Heart right ventricle (tissue), 16 donors: ENCODE measurements around the gene SEMA3C. TPM values are rescaled to one million over a fixed set of nuclear protein-coding genes. Genes with fewer than 3 reads are reported as not detected.

Experiments used
- ATAC-seq, 8 donors: fragments of 200-7000 bp; cut with Tn5 transposase; one replicate each; pipeline ENCODE4 v1.9.1; 2020; ENCODE audit warnings: mild to moderate bottlenecking in 8 of 8, moderate library complexity in 8 of 8, moderate number of reproducible peaks in 1 of 8
- DNase-seq, 2 donors: peaks; one replicate each; pipeline ENCODE4 v3.0.0-alpha.2; 2020
- H3K27ac ChIP-seq, 10 donors: fragments of 200-600 bp; sonication (generic) in 2 of 10; one replicate each; pipeline versions ENCODE4 v1.5.0 to v1.8.0; 2020 to 2022; ENCODE audit warnings: mild to moderate bottlenecking in 3 of 10
- H3K27me3 ChIP-seq, 7 donors: fragments of 200-600 bp; one replicate each; pipeline ENCODE4 v1.8.0; 2021 to 2022; ENCODE audit warnings: mild to moderate bottlenecking in 2 of 7
- H3K36me3 ChIP-seq, 9 donors: fragments of 200-600 bp; sonication (generic) in 1 of 9; one replicate each; pipeline versions ENCODE4 v1.5.0 to v1.8.0; 2020 to 2022; ENCODE audit warnings: mild to moderate bottlenecking in 2 of 9
- H3K4me1 ChIP-seq, 9 donors: fragments of 200-600 bp; sonication (generic) in 1 of 9; one replicate each; pipeline versions ENCODE4 v1.5.0 to v1.8.0; 2020 to 2022; ENCODE audit warnings: mild to moderate bottlenecking in 4 of 9
- H3K4me3 ChIP-seq, 10 donors: fragments of 200-600 bp; sonication (generic) in 2 of 10; one replicate each; pipeline versions ENCODE4 v1.5.0 to v1.8.0; 2020 to 2022; ENCODE audit warnings: mild to moderate bottlenecking in 7 of 10, moderate library complexity in 2 of 10
- H3K9me3 ChIP-seq, 11 donors: fragments of 200-600 bp in 10 of 11; sonication (generic) in 2 of 11; one replicate each; pipeline versions ENCODE4 v1.5.0 to v1.8.0; 2013 to 2022; ENCODE audit warnings: mild to moderate bottlenecking in 2 of 11, control low read depth in 1 of 11, moderate library complexity in 1 of 11
- WGBS, 2 donors: extraction: QIAGEN DNeasy Blood & Tissue Kit; methylation state at CpG; one replicate each; pipeline ENCODE4 v1.1.7; 2013; ENCODE audit warnings: inconsistent platforms in 1 of 2; 5-methylcytosine and 5-hydroxymethylcytosine counted together
- intact Hi-C, 10 donors: fragments of 100-400 bp; cut with DNase I; formaldehyde crosslinking; loops; one replicate each; pipeline versions ENCODE4 v1.11.1 to v1.14.2; 2022
- polyA plus RNA-seq, 2 donors: library from polyadenylated mRNA; stranded (reverse); fragments of 200-250 nt; gene quantifications; one replicate each; pipeline ENCODE4 v1.2.3, GENCODE V29; 2013
- total RNA-seq, 10 donors: library from RNA; stranded (reverse); fragmentation: NEBNext Ultra II Directional in 3 of 10; extraction: Animal tissue kit (Norgen Biotek cat#: 25700) in 3 of 10; gene quantifications; one replicate each; pipeline versions ENCODE4 v1.2.1 to v1.2.4, GENCODE V29; 2021 to 2023
- TF ChIP-seq, protein P1 (sequence below), 9 donors: fragments of 200-600 bp; sonication (generic) in 2 of 9; IDR thresholded peaks; one replicate each; pipeline versions ENCODE4 v1.5.0 to v1.8.0; 2021 to 2022; ENCODE audit warnings: antibody characterized with exemption in 9 of 9, mild to moderate bottlenecking in 5 of 9, moderate library complexity in 1 of 9
- donor health status: Arrhythmogenic right ventricular cardiomyopathy.
- donor health status: ischemic (EF 13 %, LVEDD 7.1; RV severe dilation, severe dysfunction).
- donor health status: healthy with polysubstance abuse.
- donor health status: DM: no; HTN: yes; CAD: no.
- donor health status: DM: no; HTN: no; CAD: no.
- donor health status: ischemic (EF 25% LVEDD 6.9; RV normal size, moderate dysfunction).
- donor health status: ischemic (EF 25% LVEDD 5.7; RV mildly dilated, moderate dysfunction).
- donor health status: healthy.
- donor health status: DM: yes; HTN: yes; CAD: no.
- donor health status: Ischemic cardiomyopathy.
- donor health status: ischemic (EF 35%, LVEDD 5.7; RV mildly dilated, moderate dysfunction).
- donor health status: nonischemic (EF 11% LVEDD 7.7; RV severe dilation, severe dysfunction).
- donor health status: DM: yes; HTN: yes; CAD: no.
- donor health status: PGD.
- donor health status: ischemic (EF 29% LVEDD 5.4; RV normal size, mild dysfunction).
- donor health status: nonischemic (EF 23%, LVEDD 6.1; RV moderate dilation, normal function).

The SEMA3C gene
- total and polyA plus RNA-seq, 12 donors = 14.5 to 83.2 (median 57.3) TPM

DNA sequence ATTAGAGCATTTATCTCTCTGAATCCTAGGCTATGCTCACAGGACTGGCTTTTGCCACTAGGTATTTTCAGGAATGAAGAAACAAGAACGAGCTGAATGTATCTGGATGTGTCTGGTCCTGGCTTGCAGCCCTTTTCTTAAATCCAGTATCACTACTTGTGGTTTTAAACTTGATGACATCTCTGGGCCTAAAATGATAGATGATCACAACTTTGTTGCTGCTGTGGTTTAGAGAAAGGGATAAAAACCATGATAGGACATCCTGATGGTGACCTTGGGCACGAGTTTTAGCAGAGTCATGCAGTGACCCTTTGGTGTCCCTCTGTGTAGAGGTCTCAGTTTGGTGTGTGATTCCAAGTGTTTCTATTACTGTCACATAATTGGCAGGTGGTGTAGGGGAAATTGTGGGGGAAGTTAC lies 31.7 kb upstream of the SEMA3C start:
- peaks cover 0 to 11% (median 0%) of the 10 kb centered on the region in 9 donors for H3K4me1 ChIP-seq
- DNase-seq (peak in 1 of 2 donors; percentile 46), ATAC-seq (peak; percentile 84 to 99 (median 94))
- peak overlapping the region; percentile 50 to 88 (median 72) for H3K27ac ChIP-seq
- WGBS, 2 donors = 9 to 22% methylated on average over 2 of the region's 2 CpGs
- TF ChIP-seq, protein P1, sequence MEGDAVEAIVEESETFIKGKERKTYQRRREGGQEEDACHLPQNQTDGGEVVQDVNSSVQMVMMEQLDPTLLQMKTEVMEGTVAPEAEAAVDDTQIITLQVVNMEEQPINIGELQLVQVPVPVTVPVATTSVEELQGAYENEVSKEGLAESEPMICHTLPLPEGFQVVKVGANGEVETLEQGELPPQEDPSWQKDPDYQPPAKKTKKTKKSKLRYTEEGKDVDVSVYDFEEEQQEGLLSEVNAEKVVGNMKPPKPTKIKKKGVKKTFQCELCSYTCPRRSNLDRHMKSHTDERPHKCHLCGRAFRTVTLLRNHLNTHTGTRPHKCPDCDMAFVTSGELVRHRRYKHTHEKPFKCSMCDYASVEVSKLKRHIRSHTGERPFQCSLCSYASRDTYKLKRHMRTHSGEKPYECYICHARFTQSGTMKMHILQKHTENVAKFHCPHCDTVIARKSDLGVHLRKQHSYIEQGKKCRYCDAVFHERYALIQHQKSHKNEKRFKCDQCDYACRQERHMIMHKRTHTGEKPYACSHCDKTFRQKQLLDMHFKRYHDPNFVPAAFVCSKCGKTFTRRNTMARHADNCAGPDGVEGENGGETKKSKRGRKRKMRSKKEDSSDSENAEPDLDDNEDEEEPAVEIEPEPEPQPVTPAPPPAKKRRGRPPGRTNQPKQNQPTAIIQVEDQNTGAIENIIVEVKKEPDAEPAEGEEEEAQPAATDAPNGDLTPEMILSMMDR (IDR thresholded peaks at IDR 0.05) = no peak
- H3K36me3 ChIP-seq = no peaks in the 10 kb centered on the region
- no peak overlapping the region for H3K4me3 ChIP-seq
- intact Hi-C loops = no loop called here
- no peaks in the 10 kb centered on the region for H3K27me3 ChIP-seq
- peaks cover 0 to 4% (median 0%) of the 10 kb centered on the region in 11 donors for H3K9me3 ChIP-seq

DNA sequence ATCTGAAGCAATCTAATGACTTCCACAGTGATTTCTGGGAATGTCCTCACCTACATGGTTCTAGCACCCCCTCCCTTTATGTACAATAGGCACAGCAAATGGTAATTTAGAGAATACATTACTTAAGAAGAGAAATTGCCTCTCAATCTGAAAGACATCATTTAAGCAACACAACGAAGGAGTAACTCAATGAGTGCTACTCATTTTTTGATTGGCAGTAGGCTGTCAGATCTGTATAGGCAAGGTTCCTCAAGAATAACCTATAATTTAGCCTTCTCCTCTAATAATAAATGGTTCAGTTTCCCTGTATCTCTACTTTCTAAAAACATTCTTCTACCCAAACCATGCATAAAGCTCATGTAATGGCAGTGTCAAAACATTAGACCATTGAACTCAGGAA lies 30.6 kb upstream of the SEMA3C start:
- H3K27me3 ChIP-seq = no peaks in the 10 kb centered on the region
- peaks cover 0 to 11% (median 0%) of the 10 kb centered on the region in 9 donors for H3K4me1 ChIP-seq
- intact Hi-C loops = no loop called here
- TF ChIP-seq, protein P1 (IDR thresholded peaks at IDR 0.05) = no peak
- ATAC-seq = no peak
- no peak for DNase-seq
- WGBS, 2 donors = 82 to 83% methylated on average over 1 of the region's 1 CpG
- H3K27ac ChIP-seq = peak overlapping the region in 2 of 10 donors; percentile 84 to 88
- H3K4me3 ChIP-seq = no peak overlapping the region
- H3K9me3 ChIP-seq = peaks cover 0 to 4% (median 0%) of the 10 kb centered on the region in 11 donors
- H3K36me3 ChIP-seq = no peaks in the 10 kb centered on the region

DNA sequence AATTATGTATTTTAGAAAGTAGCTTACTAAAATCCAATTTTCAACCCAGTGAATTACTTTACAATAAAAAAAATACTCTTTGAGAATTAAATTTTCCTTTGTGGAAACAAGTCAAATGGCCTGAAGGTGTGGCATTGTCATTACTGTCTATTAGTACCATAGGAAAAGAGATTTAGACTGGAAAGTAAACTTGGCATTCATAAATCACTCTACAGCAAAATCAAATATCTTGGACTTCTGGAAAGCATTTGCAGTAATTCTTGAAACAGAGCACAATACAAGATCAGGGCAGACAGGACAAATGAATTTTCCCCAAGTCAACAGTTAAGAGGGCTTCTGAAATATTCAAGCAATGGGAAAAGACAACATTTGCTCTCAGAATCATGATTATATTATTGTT lies 28.0 kb upstream of the SEMA3C start:
- Histone ChIP-seq H3K27ac (no peak overlapping the region), H3K4me3 (no peak overlapping the region), H3K9me3 (peaks cover 0 to 4% (median 0%) of the 10 kb centered on the region in 11 donors), H3K36me3 (no peaks in the 10 kb centered on the region), H3K4me1 (peaks cover 0 to 22% (median 10%) of the 10 kb centered on the region in 9 donors), H3K27me3 (no peaks in the 10 kb centered on the region)
- intact Hi-C loops = no loop called here
- TF ChIP-seq, protein P1 (IDR thresholded peaks at IDR 0.05) = no peak
- DNase-seq (no peak), ATAC-seq (no peak)

DNA sequence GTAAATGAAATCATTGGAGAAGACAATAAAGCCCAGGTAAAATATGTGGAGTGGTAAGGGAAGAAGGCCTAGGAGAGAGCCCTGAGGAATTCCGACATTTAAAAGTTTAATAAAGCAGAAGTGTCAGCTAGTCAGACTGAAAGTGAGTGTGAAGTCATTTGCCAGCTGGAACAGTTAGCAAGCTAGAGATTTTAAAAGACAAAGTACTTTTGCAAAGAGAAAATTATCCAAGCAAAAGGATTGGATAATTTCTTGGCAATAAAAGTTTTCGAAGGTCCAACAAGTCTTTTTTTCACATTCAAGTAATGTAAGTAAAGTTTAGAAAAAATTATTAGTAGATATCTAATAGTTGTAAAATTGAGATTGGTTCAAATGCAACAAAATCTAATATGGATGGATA lies 27.1 kb upstream of the SEMA3C start:
- TF ChIP-seq, protein P1 (IDR thresholded peaks at IDR 0.05) = no peak
- ATAC-seq = no peak
- Histone ChIP-seq H3K4me3 (no peak overlapping the region), H3K27me3 (no peaks in the 10 kb centered on the region), H3K9me3 (peaks cover 0 to 4% (median 0%) of the 10 kb centered on the region in 11 donors), H3K4me1 (peaks cover 0 to 31% (median 15%) of the 10 kb centered on the region in 9 donors), H3K27ac (peak overlapping the region in 1 of 10 donors; percentile 57), H3K36me3 (no peaks in the 10 kb centered on the region)
- no peak for DNase-seq
- intact Hi-C loops = no loop called here
- 59 to 63% methylated on average over 2 of the region's 2 CpGs for WGBS, 2 donors
